GM18907 (cell line): ENCODE results near the gene HUNK.
"Not testable (repeated sequence)": the region's sequence is repeated elsewhere in the genome, so short reads cannot be mapped to it uniquely, and the experiment has no call there.

Experiments
- ATAC-seq: cut with Tn5 transposase; IDR thresholded peaks from one replicate; pipeline ENCODE4 v1.9.1; 2021; ENCODE audit warnings: mild to moderate bottlenecking, moderate library complexity; ENCODE audit not compliant: unreplicated experiment

HUNK gene

GRCh38 chr21:31918250-31918775, 45.5 kb downstream of the HUNK start:
- ATAC-seq, result no peak

GRCh38 chr21:31920275-31920674, 47.5 kb downstream of the HUNK start:
- no peak for ATAC-seq

- no peak for ATAC-seq
Measured at GRCh38 chr21:31921079-31921478, 48.3 kb downstream of the HUNK start.

GRCh38 chr21:31922881-31923280, 50.1 kb downstream of the HUNK start:
- no peak for ATAC-seq

- no peak for ATAC-seq
Measured at GRCh38 chr21:31923756-31924155, 50.9 kb downstream of the HUNK start.

GRCh38 chr21:31924548-31924947, 51.7 kb downstream of the HUNK start:
- ATAC-seq, result no peak

- no peak for ATAC-seq
Measured at GRCh38 chr21:31926498-31926897, 53.7 kb downstream of the HUNK start.

GRCh38 chr21:31927689-31928353, 55.0 kb downstream of the HUNK start:
- ATAC-seq, result no peak

- no peak for ATAC-seq
Measured at GRCh38 chr21:31928656-31929055, 55.8 kb downstream of the HUNK start.

GRCh38 chr21:31929548-31929947, 56.7 kb downstream of the HUNK start:
- no peak for ATAC-seq

GRCh38 chr21:31930001-31930400, 57.2 kb downstream of the HUNK start:
- ATAC-seq, result no peak

- ATAC-seq, result no peak
Measured at GRCh38 chr21:31931644-31932469, 59.0 kb downstream of the HUNK start.

GRCh38 chr21:31932470-31932764, 59.6 kb downstream of the HUNK start:
- no peak for ATAC-seq

GRCh38 chr21:31937303-31937702, 64.5 kb downstream of the HUNK start:
- ATAC-seq, result no peak

- ATAC-seq, result no peak
Measured at GRCh38 chr21:31938330-31939301, 65.8 kb downstream of the HUNK start.

GRCh38 chr21:31941694-31942093, 68.9 kb downstream of the HUNK start:
- ATAC-seq, result no peak

- ATAC-seq, result no peak
Measured at GRCh38 chr21:31943561-31943960, 70.7 kb downstream of the HUNK start.

GRCh38 chr21:31945141-31945540, 72.3 kb downstream of the HUNK start:
- ATAC-seq, result no peak

GRCh38 chr21:31945546-31945945, 72.7 kb downstream of the HUNK start:
- no peak for ATAC-seq

- ATAC-seq, result no peak
Measured at GRCh38 chr21:31946231-31946630, 73.4 kb downstream of the HUNK start.

- not testable (repeated sequence) for ATAC-seq
Measured at GRCh38 chr21:31946876-31947550, 74.2 kb downstream of the HUNK start.
